H7 (cell line): Measurements from ENCODE around the gene SRF. TPM values are rescaled to one million over a fixed set of nuclear protein-coding genes. Genes with fewer than 3 reads are reported as not detected.
"Not testable (repeated sequence)": the region's sequence is repeated elsewhere in the genome, so short reads cannot be mapped to it uniquely, and the experiment has no call there.

ENCODE experiments used
- DNase-seq: peaks from one replicate; pipeline ENCODE4 v3.0.0; 2012
- H3K27me3 ChIP-seq: 2 replicates; pipeline ENCODE4 v1.6.0; 2011; ENCODE audit warnings: mild to moderate bottlenecking, low read length; ENCODE audit not compliant: control insufficient read depth, insufficient read depth
- H3K36me3 ChIP-seq: replicated peaks from 2 replicates; pipeline ENCODE4 v1.5.1; 2011; ENCODE audit warnings: low read length; ENCODE audit not compliant: control insufficient read depth, insufficient read depth
- H3K4me3 ChIP-seq: 2 replicates; pipeline ENCODE4 v1.5.1; 2011; ENCODE audit warnings: low read depth, mild to moderate bottlenecking, control low read depth, low read length, moderate library complexity; ENCODE audit not compliant: insufficient read depth
- total RNA-seq: library from RNA; depleted of rRNA; stranded (reverse); fragments of >200 nt; shearing (Covaris generic); gene quantifications from 2 replicates; pipeline ENCODE4 v1.2.3, GENCODE V29; 2014; rRNA removed

The SRF gene
- 48.3 and 52.2 TPM in 2 replicates for total RNA-seq

GRCh38 chr6:43170931-43171706 is at the start of gene SRF:
TSS of gene SRF (plus strand) at chr6:43171269. CDS start at chr6:43171657, 388 bp downstream.
- Histone ChIP-seq H3K4me3 (peak within 1 kb of the TSS; percentile 84), H3K27me3 (peaks cover 3% of the 10 kb centered on the region; the same call in 1 of the 2 replicates), H3K36me3 (peaks cover 9% of the 10 kb centered on the region)
- peak; percentile 98 for DNase-seq

GRCh38 chr6:43122146-43122545 is 48.9 kb upstream of the SRF start:
- peak; percentile 11 for DNase-seq
- Histone ChIP-seq H3K27me3 (no peaks in the 10 kb centered on the region), H3K4me3 (no peak overlapping the region)

GRCh38 chr6:43123461-43124314 is 47.4 kb upstream of the SRF start:
- DNase-seq: peak; percentile 58
- Histone ChIP-seq H3K36me3 (no peaks in the 10 kb centered on the region), H3K27me3 (no peaks in the 10 kb centered on the region), H3K4me3 (no peak overlapping the region)

More at GRCh38 chr6:43122146-43122545, 48.9 kb upstream of the SRF start:
- H3K36me3 ChIP-seq: no peaks in the 10 kb centered on the region

GRCh38 chr6:43124481-43124880 is 46.6 kb upstream of the SRF start:
- DNase-seq: no peak
- no peaks in the 10 kb centered on the region for H3K36me3 ChIP-seq
- no peak overlapping the region for H3K4me3 ChIP-seq
- H3K27me3 ChIP-seq: no peaks in the 10 kb centered on the region

- Histone ChIP-seq H3K4me3 (no peak overlapping the region), H3K36me3 (no peaks in the 10 kb centered on the region), H3K27me3 (no peaks in the 10 kb centered on the region)
- peak; percentile 21 for DNase-seq
Observed at GRCh38 chr6:43125119-43125518, 46.0 kb upstream of the SRF start.

GRCh38 chr6:43125555-43125954 is 45.5 kb upstream of the SRF start:
- Histone ChIP-seq H3K27me3 (no peaks in the 10 kb centered on the region), H3K36me3 (no peaks in the 10 kb centered on the region; the same call in 1 of the 2 replicates), H3K4me3 (no peak overlapping the region)
- DNase-seq: peak; percentile 16

GRCh38 chr6:43127180-43127579 is 43.9 kb upstream of the SRF start:
- peaks cover 5% of the 10 kb centered on the region for H3K36me3 ChIP-seq
- H3K4me3 ChIP-seq: no peak overlapping the region
- peak; percentile 36 for DNase-seq
- no peaks in the 10 kb centered on the region for H3K27me3 ChIP-seq

GRCh38 chr6:43127877-43128276 is 43.2 kb upstream of the SRF start:
- Histone ChIP-seq H3K36me3 (peaks cover 12% of the 10 kb centered on the region), H3K4me3 (no peak overlapping the region), H3K27me3 (no peaks in the 10 kb centered on the region)
- peak; percentile 20 for DNase-seq

- peak; percentile 41 for DNase-seq
Observed at GRCh38 chr6:43128926-43129325, 42.1 kb upstream of the SRF start.

GRCh38 chr6:43129434-43130194 is 41.5 kb upstream of the SRF start:
- DNase-seq: peak; percentile 90
- no peak overlapping the region for H3K4me3 ChIP-seq
- H3K36me3 ChIP-seq: peaks cover 12% of the 10 kb centered on the region
- no peaks in the 10 kb centered on the region for H3K27me3 ChIP-seq

More at GRCh38 chr6:43128926-43129325, 42.1 kb upstream of the SRF start:
- Histone ChIP-seq H3K4me3 (no peak overlapping the region), H3K36me3 (peaks cover 12% of the 10 kb centered on the region), H3K27me3 (no peaks in the 10 kb centered on the region)

- Histone ChIP-seq H3K36me3 (peaks cover 12% of the 10 kb centered on the region), H3K27me3 (no peaks in the 10 kb centered on the region), H3K4me3 (no peak overlapping the region)
- DNase-seq: no peak
Observed at GRCh38 chr6:43130429-43130828, 40.6 kb upstream of the SRF start.

GRCh38 chr6:43131379-43131778 is 39.7 kb upstream of the SRF start:
- H3K27me3 ChIP-seq, H3K4me3 ChIP-seq, DNase-seq: not testable (repeated sequence)
- H3K36me3 ChIP-seq: peaks cover 12% of the 10 kb centered on the region

GRCh38 chr6:43138267-43138666 is 32.8 kb upstream of the SRF start:
- Histone ChIP-seq H3K4me3 (no peak overlapping the region), H3K27me3 (no peaks in the 10 kb centered on the region), H3K36me3 (peaks cover 4% of the 10 kb centered on the region)
- DNase-seq: no peak

- not testable (repeated sequence) for H3K4me3 ChIP-seq
Observed at GRCh38 chr6:43139973-43140372, 31.1 kb upstream of the SRF start.

More at GRCh38 chr6:43139973-43140372, 31.1 kb upstream of the SRF start:
- DNase-seq, H3K27me3 ChIP-seq, H3K36me3 ChIP-seq: not testable (repeated sequence)
